Endodermal cell (in vitro differentiated cells): ENCODE results near the gene SRBD1. TPM values are rescaled to one million over a fixed set of nuclear protein-coding genes. Genes with fewer than 3 reads are reported as not detected.

ENCODE experiments used
- DNase-seq: peaks from one replicate; pipeline ENCODE4 v3.0.0-alpha.2; 2017
- H3K27ac ChIP-seq: 2 replicates; pipeline ENCODE4 v1.5.1; 2013; ENCODE audit warnings: mild to moderate bottlenecking, low read depth, low read length, moderate library complexity
- H3K27me3 ChIP-seq: 2 replicates; pipeline ENCODE4 v1.6.1; 2013; ENCODE audit warnings: mild to moderate bottlenecking, low read length, moderate library complexity; ENCODE audit not compliant: insufficient read depth, control insufficient read depth, poor library complexity, severe bottlenecking
- H3K36me3 ChIP-seq: 2 replicates; pipeline ENCODE4 v1.7.0; 2013; ENCODE audit warnings: mild to moderate bottlenecking, low read length, moderate library complexity; ENCODE audit not compliant: control insufficient read depth, insufficient read depth
- H3K4me1 ChIP-seq: one replicate; pipeline ENCODE4 v1.7.0; 2013; ENCODE audit warnings: low read length; ENCODE audit not compliant: control insufficient read depth, insufficient read depth
- H3K4me3 ChIP-seq: 2 replicates; pipeline ENCODE4 v1.5.1; 2013; ENCODE audit warnings: mild to moderate bottlenecking, low read length, moderate library complexity
- H3K9ac ChIP-seq: 2 replicates; pipeline ENCODE4 v1.6.1; 2013; ENCODE audit warnings: mild to moderate bottlenecking, low read length, moderate library complexity; ENCODE audit not compliant: poor library complexity, severe bottlenecking; ENCODE audit errors: extremely low read depth
- H3K9me3 ChIP-seq: 2 replicates; pipeline ENCODE4 v1.6.1; 2013; ENCODE audit warnings: mild to moderate bottlenecking, low read length, moderate library complexity; ENCODE audit not compliant: control insufficient read depth
- H3K27ac Mint-ChIP-seq: 2 replicates; pipeline ENCODE4 v1.8.0; 2020; ENCODE audit warnings: mixed read lengths
- H3K27me3 Mint-ChIP-seq: 2 replicates; pipeline ENCODE4 v1.8.0; 2021; ENCODE audit warnings: mild to moderate bottlenecking, mixed read lengths; ENCODE audit not compliant: insufficient read depth
- H3K36me3 Mint-ChIP-seq: 2 replicates; pipeline ENCODE4 v1.8.0; 2020; ENCODE audit warnings: low read depth, mixed read lengths
- H3K4me1 Mint-ChIP-seq: 2 replicates; pipeline ENCODE4 v1.8.0; 2020; ENCODE audit warnings: mixed read lengths
- H3K4me3 Mint-ChIP-seq: 2 replicates; pipeline ENCODE4 v1.8.0; 2020; ENCODE audit warnings: mild to moderate bottlenecking, moderate library complexity, mixed read lengths
- H3K9me3 Mint-ChIP-seq: 2 replicates; pipeline ENCODE4 v1.8.0; 2020; ENCODE audit warnings: mild to moderate bottlenecking, mixed read lengths
- WGBS, 2 experiments: methylation state at CpG; one replicate each; pipeline versions ENCODE4 v1.1.5 to v1.1.7; 2013; ENCODE audit warnings: missing lambda C conversion rate in 2 of 2, mixed read lengths in 1 of 2; ENCODE audit not compliant: insufficient coverage in 1 of 2, insufficient read length in 1 of 2; 5-methylcytosine and 5-hydroxymethylcytosine counted together
- total RNA-seq, 2 donors: library from RNA; stranded (reverse); fragmentation: NEBNext Ultra II Directional in 1 of 2; extraction: Animal tissue kit (Norgen Biotek cat#: 25700) in 1 of 2; gene quantifications; 2 replicates in 1 of 2; 3 replicates in 1 of 2; pipeline ENCODE4 v1.2.1, GENCODE V29; 2021
- TF ChIP-seq, protein P1 (sequence below): fragments of 200-600 bp; sonication (generic); conservative IDR thresholded peaks from 2 replicates; pipeline ENCODE4 v1.5.0; 2021; ENCODE audit warnings: antibody characterized with exemption, mild to moderate bottlenecking

The SRBD1 gene
- total RNA-seq, 2 donors from 2014 or later = 17.7 to 19.6 TPM

DNA sequence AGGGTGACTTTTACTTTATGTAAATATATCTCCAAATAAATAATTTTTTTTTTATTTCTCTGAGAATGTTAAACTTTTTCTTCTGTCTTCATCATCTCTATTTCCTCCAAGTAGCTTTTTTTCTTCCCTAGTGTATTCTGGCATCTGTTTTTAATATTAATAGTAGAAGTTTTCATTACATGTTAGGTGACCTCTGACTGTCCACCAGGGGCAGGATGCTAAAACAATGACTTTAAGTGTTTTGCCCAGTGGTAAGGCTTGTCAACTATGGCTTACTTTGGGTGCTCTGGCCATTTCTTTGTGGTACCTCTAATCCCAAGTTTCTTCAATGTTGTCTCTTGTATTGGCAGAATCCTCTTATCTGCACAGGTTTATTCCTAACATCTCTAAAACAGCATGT lies 127.1 kb downstream of the SRBD1 start:
- Mint-ChIP-seq H3K4me3 (no peak overlapping the region), H3K4me1 (peaks cover 4% of the 10 kb centered on the region), H3K36me3 (peaks cover 6% of the 10 kb centered on the region), H3K27ac (no peak overlapping the region), H3K9me3 (no peaks in the 10 kb centered on the region), H3K27me3 (no peaks in the 10 kb centered on the region)
- no peak overlapping the region for H3K9ac ChIP-seq
- H3K27me3 ChIP-seq = no peaks in the 10 kb centered on the region
- H3K4me1 ChIP-seq = no peaks in the 10 kb centered on the region
- no peak overlapping the region for H3K27ac ChIP-seq
- H3K9me3 ChIP-seq = no peaks in the 10 kb centered on the region
- no peak for DNase-seq
- TF ChIP-seq, protein P1, sequence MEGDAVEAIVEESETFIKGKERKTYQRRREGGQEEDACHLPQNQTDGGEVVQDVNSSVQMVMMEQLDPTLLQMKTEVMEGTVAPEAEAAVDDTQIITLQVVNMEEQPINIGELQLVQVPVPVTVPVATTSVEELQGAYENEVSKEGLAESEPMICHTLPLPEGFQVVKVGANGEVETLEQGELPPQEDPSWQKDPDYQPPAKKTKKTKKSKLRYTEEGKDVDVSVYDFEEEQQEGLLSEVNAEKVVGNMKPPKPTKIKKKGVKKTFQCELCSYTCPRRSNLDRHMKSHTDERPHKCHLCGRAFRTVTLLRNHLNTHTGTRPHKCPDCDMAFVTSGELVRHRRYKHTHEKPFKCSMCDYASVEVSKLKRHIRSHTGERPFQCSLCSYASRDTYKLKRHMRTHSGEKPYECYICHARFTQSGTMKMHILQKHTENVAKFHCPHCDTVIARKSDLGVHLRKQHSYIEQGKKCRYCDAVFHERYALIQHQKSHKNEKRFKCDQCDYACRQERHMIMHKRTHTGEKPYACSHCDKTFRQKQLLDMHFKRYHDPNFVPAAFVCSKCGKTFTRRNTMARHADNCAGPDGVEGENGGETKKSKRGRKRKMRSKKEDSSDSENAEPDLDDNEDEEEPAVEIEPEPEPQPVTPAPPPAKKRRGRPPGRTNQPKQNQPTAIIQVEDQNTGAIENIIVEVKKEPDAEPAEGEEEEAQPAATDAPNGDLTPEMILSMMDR = peak; percentile 76
- H3K4me3 ChIP-seq = no peak overlapping the region
- H3K36me3 ChIP-seq = no peaks in the 10 kb centered on the region

DNA sequence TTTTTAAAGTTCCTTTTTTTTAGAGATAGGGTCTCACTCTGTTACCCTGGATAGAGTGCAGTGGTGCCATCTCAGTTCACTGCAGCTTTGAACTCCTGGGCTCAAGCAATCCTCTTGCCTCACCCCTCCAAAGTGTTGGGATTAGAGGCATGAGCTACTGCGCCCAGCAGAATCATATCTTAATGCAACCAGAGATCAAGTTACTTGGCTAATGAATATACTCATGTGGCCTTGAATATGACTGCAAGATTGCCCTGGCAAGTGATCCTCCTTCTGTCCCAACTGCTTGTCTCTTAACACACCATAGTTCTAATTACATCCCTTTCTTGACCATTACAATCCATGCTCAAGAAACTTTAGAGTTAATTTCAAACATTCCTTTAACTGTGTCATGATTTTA lies 133.5 kb downstream of the SRBD1 start:
- Histone ChIP-seq H3K36me3 (no peaks in the 10 kb centered on the region), H3K4me1 (no peaks in the 10 kb centered on the region), H3K9me3 (no peaks in the 10 kb centered on the region), H3K9ac (no peak overlapping the region), H3K27ac (no peak overlapping the region), H3K4me3 (no peak overlapping the region), H3K27me3 (no peaks in the 10 kb centered on the region)
- peaks cover 15% of the 10 kb centered on the region for H3K36me3 Mint-ChIP-seq
- H3K4me1 Mint-ChIP-seq = no peaks in the 10 kb centered on the region
- no peaks in the 10 kb centered on the region for H3K27me3 Mint-ChIP-seq
- H3K4me3 Mint-ChIP-seq = no peak overlapping the region
- no peaks in the 10 kb centered on the region for H3K9me3 Mint-ChIP-seq
- 96 to 100% methylated on average over 1 of the region's 1 CpG for WGBS, 2 experiments
- no peak for DNase-seq
- TF ChIP-seq, protein P1 = no peak
- no peak overlapping the region for H3K27ac Mint-ChIP-seq

DNA sequence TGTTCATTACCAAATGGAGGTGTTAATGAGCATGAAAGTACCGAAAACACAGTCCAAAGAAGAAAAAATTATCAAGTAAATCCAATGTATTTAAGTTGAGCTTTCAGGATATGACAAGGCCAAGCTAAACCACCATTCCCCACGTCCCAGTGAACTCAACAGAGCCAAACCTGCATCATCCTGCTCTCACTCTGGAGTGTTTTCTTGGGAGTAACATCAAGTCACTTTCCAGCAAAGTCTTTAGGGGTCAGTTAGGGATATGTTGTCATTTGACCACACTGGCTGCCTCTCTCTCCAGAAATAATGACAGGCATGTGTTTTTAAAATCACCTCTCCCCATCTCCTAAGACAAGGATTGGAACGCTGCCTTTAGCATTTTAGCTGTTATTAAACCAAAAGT lies 140.5 kb downstream of the SRBD1 start:
- Mint-ChIP-seq H3K36me3 (peaks cover 7% of the 10 kb centered on the region), H3K27ac (no peak overlapping the region), H3K4me3 (no peak overlapping the region), H3K4me1 (peaks cover 14% of the 10 kb centered on the region), H3K9me3 (no peaks in the 10 kb centered on the region), H3K27me3 (no peaks in the 10 kb centered on the region)
- Histone ChIP-seq H3K36me3 (no peaks in the 10 kb centered on the region), H3K27ac (no peak overlapping the region), H3K9ac (no peak overlapping the region), H3K27me3 (no peaks in the 10 kb centered on the region), H3K9me3 (no peaks in the 10 kb centered on the region), H3K4me3 (no peak overlapping the region), H3K4me1 (peaks cover 6% of the 10 kb centered on the region)
- 86 to 88% methylated on average over 1 to 2 of the region's 3 CpGs for WGBS, 2 experiments
- no peak for DNase-seq
- TF ChIP-seq, protein P1 = no peak
